A549 (cell line): Measurements from ENCODE around the gene F10. TPM values are rescaled to one million over a fixed set of nuclear protein-coding genes. Genes with fewer than 3 reads are reported as not detected.

Experiments
- ATAC-seq, 2 experiments: fragments of 200-7000 bp in 1 of 2; fragments of >200 bp in 1 of 2; cut with Nextera tagmentation in 1 of 2; cut with Tn5 transposase in 1 of 2; 3 replicates each; pipeline versions ENCODE4 v1.8.0 to v1.9.1; 2018 to 2020; ENCODE audit warnings: mild to moderate bottlenecking in 1 of 2, moderate library complexity in 1 of 2
- CTCF ChIA-PET: fragments of 300-600 bp; sonication (Branson Sonifier 250); formaldehyde crosslinking; extraction: SDS; loops from one replicate; lab custom pipeline; 2021; ENCODE audit warnings: antibody characterized with exemption, inconsistent platforms; lab: Yijun Ruan, JAX
- POLR2A ChIA-PET: fragments of 350-600 bp; formaldehyde crosslinking; extraction: SDS; loops from one replicate; lab custom pipeline; 2021; ENCODE audit warnings: antibody characterized with exemption, inconsistent platforms; lab: Yijun Ruan, JAX
- DNase-seq, 2 experiments: peaks; one replicate each; pipeline versions ENCODE4 v3.0.0 to v3.0.0-alpha.2; 2011 to 2016; ENCODE audit warnings: low read depth in 1 of 2, low spot score in 1 of 2
- FAIRE-seq: peaks from 2 replicates; lab custom pipeline; 2011; peaks lifted over from hg19 to GRCh38; lab: Jason Lieb, UNC
- H3K27ac ChIP-seq, 2 experiments: fragments of >200 bp; sonication (Bioruptor Twin); formaldehyde crosslinking; 3 replicates each; pipeline ENCODE4 v1.5.1; 2016 to 2017
- H3K4me1 ChIP-seq: fragments of >200 bp; sonication (Bioruptor Twin); formaldehyde crosslinking; 3 replicates; pipeline ENCODE4 v1.6.1; 2016
- H3K4me2 ChIP-seq: fragments of >200 bp; sonication (Bioruptor Twin); formaldehyde crosslinking; 3 replicates; pipeline ENCODE4 v1.6.1; 2016
- H3K4me3 ChIP-seq: fragments of >200 bp; sonication (Bioruptor Twin); formaldehyde crosslinking; 3 replicates; pipeline ENCODE4 v1.5.1; 2016
- H3K9me3 ChIP-seq: fragments of >200 bp; sonication (Bioruptor Twin); formaldehyde crosslinking; 3 replicates; pipeline ENCODE4 v1.6.1; 2016
- ATOH8 ChIP-seq: fragments of 250-450 bp; sonication (Bioruptor Pico); IDR thresholded peaks from 2 replicates; pipeline ENCODE4 v1.5.0; 2020; ENCODE audit warnings: low read depth, mild to moderate bottlenecking, moderate library complexity
- BHLHE40 ChIP-seq: IDR thresholded peaks from 2 replicates; pipeline ENCODE4 v1.6.1; 2012; ENCODE audit warnings: low read depth, low read length, inconsistent platforms
- CBX2 ChIP-seq: fragments of 200-600 bp; sonication (generic); IDR thresholded peaks from 2 replicates; pipeline ENCODE4 v1.6.1; 2016; ENCODE audit warnings: low read depth, mild to moderate bottlenecking, borderline replicate concordance
- CEBPB ChIP-seq, 2 experiments: fragments of >200 bp in 1 of 2; sonication (Bioruptor Twin) in 1 of 2; formaldehyde crosslinking in 1 of 2; IDR thresholded peaks; 2 replicates each; pipeline ENCODE4 v1.6.1; 2012 to 2016
- CHD4 ChIP-seq: fragments of 200-600 bp; sonication (generic); IDR thresholded peaks from 2 replicates; pipeline ENCODE4 v1.6.1; 2016; ENCODE audit warnings: antibody characterized with exemption, mild to moderate bottlenecking, borderline replicate concordance
- CTCF ChIP-seq: fragments of >200 bp; sonication (Bioruptor Twin); formaldehyde crosslinking; IDR thresholded peaks from 3 replicates; pipeline ENCODE4 v1.5.1; 2016
- E2F6 ChIP-seq: IDR thresholded peaks from 2 replicates; pipeline ENCODE4 v1.6.1; 2012; ENCODE audit warnings: low read depth, borderline replicate concordance
- EHMT2 ChIP-seq: fragments of 200-600 bp; sonication (generic); IDR thresholded peaks from 2 replicates; pipeline ENCODE4 v1.6.1; 2016; ENCODE audit warnings: antibody characterized with exemption, low read depth, mild to moderate bottlenecking, moderate library complexity
- ELK1 ChIP-seq: fragments of 150-350 bp; IDR thresholded peaks from 2 replicates; pipeline ENCODE4 v1.6.1; 2014; ENCODE audit warnings: low read depth, mild to moderate bottlenecking, low read length
- ESRRA ChIP-seq: fragments of 150-350 bp; IDR thresholded peaks from 2 replicates; pipeline ENCODE4 v1.6.1; 2014; ENCODE audit warnings: mild to moderate bottlenecking, low read length, borderline replicate concordance
- FOSL2 ChIP-seq, 2 experiments: fragments of 450-650 bp in 1 of 2; fragments of >200 bp in 1 of 2; sonication (Bioruptor Twin) in 1 of 2; formaldehyde crosslinking; IDR thresholded peaks; 2 replicates each; pipeline versions ENCODE4 v1.5.0 to v1.6.1; 2016 to 2020; ENCODE audit warnings: mild to moderate bottlenecking in 1 of 2, moderate library complexity in 1 of 2
- HES2 ChIP-seq: fragments of >200 bp; sonication (Bioruptor Twin); formaldehyde crosslinking; IDR thresholded peaks from 2 replicates; pipeline ENCODE4 v1.6.1; 2016
- HOXB13 ChIP-seq: fragments of 250-450 bp; sonication (Bioruptor Pico); IDR thresholded peaks from 2 replicates; pipeline ENCODE4 v1.5.0; 2020; ENCODE audit warnings: low read depth, mild to moderate bottlenecking, moderate library complexity
- JUN ChIP-seq, 2 experiments: fragments of >200 bp; sonication (Bioruptor Twin); formaldehyde crosslinking; IDR thresholded peaks; 2 replicates in 1 of 2; 3 replicates in 1 of 2; pipeline ENCODE4 v1.6.1; 2016 to 2017
- KDM5A ChIP-seq: fragments of 200-600 bp; sonication (generic); IDR thresholded peaks from 2 replicates; pipeline ENCODE4 v1.6.1; 2016; ENCODE audit warnings: antibody characterized with exemption, mild to moderate bottlenecking
- MAX ChIP-seq: IDR thresholded peaks from 2 replicates; pipeline ENCODE4 v1.6.1; 2012
- NFE2L2 ChIP-seq: fragments of 150-350 bp; conservative IDR thresholded peaks from 2 replicates; pipeline ENCODE4 v1.6.1; 2014; ENCODE audit warnings: low read length
- PBX3 ChIP-seq: IDR thresholded peaks from 2 replicates; pipeline ENCODE4 v1.6.1; 2012
- POLR2A ChIP-seq: IDR thresholded peaks from 2 replicates; pipeline ENCODE4 v1.6.1; 2012; ENCODE audit warnings: mild to moderate bottlenecking, low read length
- RFX5 ChIP-seq: fragments of 450-650 bp; IDR thresholded peaks from 2 replicates; pipeline ENCODE4 v1.7.1; 2014; ENCODE audit warnings: antibody characterized with exemption, mild to moderate bottlenecking, moderate library complexity
- SMC3 ChIP-seq: fragments of >200 bp; sonication (Bioruptor Twin); formaldehyde crosslinking; IDR thresholded peaks from 3 replicates; pipeline ENCODE4 v1.6.1; 2018; ENCODE audit warnings: inconsistent platforms
- TFCP2L1 ChIP-seq: fragments of 250-450 bp; sonication (Bioruptor Pico); IDR thresholded peaks from 2 replicates; pipeline ENCODE4 v1.5.0; 2021; ENCODE audit warnings: mild to moderate bottlenecking
- TP53 ChIP-seq: fragments of 250-450 bp; sonication (Bioruptor Pico); IDR thresholded peaks from 2 replicates; pipeline ENCODE4 v1.5.0; 2021; ENCODE audit warnings: mild to moderate bottlenecking, moderate library complexity
- ZFP36 ChIP-seq: fragments of 450-650 bp; IDR thresholded peaks from 2 replicates; pipeline ENCODE4 v1.6.1; 2014; ENCODE audit warnings: borderline replicate concordance; ENCODE audit not compliant: partially characterized antibody
- ZSCAN20 ChIP-seq: fragments of 250-450 bp; sonication (Bioruptor Pico); IDR thresholded peaks from 2 replicates; pipeline ENCODE4 v1.8.0; 2022; ENCODE audit warnings: mild to moderate bottlenecking, moderate library complexity
- WGBS: methylation state at CpG from one replicate; pipeline ENCODE4 v1.1.6; 2017; ENCODE audit errors: missing lambda C conversion rate; 5-methylcytosine and 5-hydroxymethylcytosine counted together
- polyA plus RNA-seq, 4 experiments: library from polyadenylated mRNA; depleted of rRNA in 3 of 4; stranded (reverse); fragments of >200 nt; fragmentation: RNase III in 1 of 4; extraction: RNeasy Plus Mini Kit Qiagen cat#74134 plus additional on column Dnase treatment in 1 of 4; gene quantifications; 2 replicates in 3 of 4; 3 replicates in 1 of 4; pipeline ENCODE4 v1.2.3, GENCODE V29; 2011 to 2017

The F10 gene
- polyA plus RNA-seq, 2 of the 4 experiments (the other 2 are of a cell fraction): 0.32 TPM; not detected in 1

GRCh38 chr13:113141601-113141970 is 19.0 kb downstream of the F10 start:
- Histone ChIP-seq H3K4me3 (no peak overlapping the region), H3K4me1 (no peaks in the 10 kb centered on the region), H3K27ac (no peak overlapping the region), H3K4me2 (no peak overlapping the region), H3K9me3 (no peaks in the 10 kb centered on the region)
- DNase-seq (no peak), FAIRE-seq (no peak), ATAC-seq (no peak)
- 85% methylated on average over 16 of the region's 18 CpGs for WGBS
- ChIA-PET CTCF (interaction anchor here (2.2 kb wide), 1 partner anchor 9 kb away, joined by 6 read pairs; no protein-coding TSS in a partner anchor), POLR2A (no interaction called here)
- no peak for TF ChIP-seq CHD4

GRCh38 chr13:113142876-113143275 is 20.3 kb downstream of the F10 start:
- ChIA-PET POLR2A (interaction anchor here (1.0 kb wide), 1 partner anchor 11 kb away, joined by 3 read pairs; no protein-coding TSS in a partner anchor), CTCF (interaction anchor here (0.6 to 2.2 kb wide), 8 partner anchors 10 to 309 kb away, joined by 3 to 6 read pairs (median 4); no protein-coding TSS in a partner anchor)
- no peaks in the 10 kb centered on the region for H3K4me1 ChIP-seq
- no peak for TF ChIP-seq RFX5
- no peak for TF ChIP-seq CTCF
- TF ChIP-seq NFE2L2: no peak
- no peak for TF ChIP-seq ELK1
- no peak for TF ChIP-seq MAX
- TF ChIP-seq CEBPB (IDR thresholded peaks at IDR 0.05): no peak
- no peak for TF ChIP-seq ZSCAN20
- TF ChIP-seq ESRRA: no peak
- TF ChIP-seq ATOH8 (CRISPR knock-in tag): no peak
- TF ChIP-seq JUN (IDR thresholded peaks at IDR 0.05): no peak
- no peak for TF ChIP-seq TFCP2L1 (CRISPR knock-in tag)
- TF ChIP-seq SMC3: no peak
- no peak for TF ChIP-seq POLR2A
- no peak for TF ChIP-seq CBX2
- TF ChIP-seq ZFP36: no peak
- H3K9me3 ChIP-seq: no peaks in the 10 kb centered on the region
- DNase-seq (no peak), FAIRE-seq (no peak), ATAC-seq (no peak)
- H3K4me2 ChIP-seq: no peak overlapping the region
- 60% methylated on average over 7 of the region's 7 CpGs for WGBS
- H3K27ac ChIP-seq: no peak overlapping the region
- no peak overlapping the region for H3K4me3 ChIP-seq

- H3K27ac ChIP-seq: no peak overlapping the region
- H3K4me2 ChIP-seq: no peak overlapping the region
- FAIRE-seq: no peak
- ChIA-PET CTCF (interaction anchor here (0.6 to 2.2 kb wide), 6 partner anchors 11 to 308 kb away, joined by 3 to 6 read pairs (median 4); no protein-coding TSS in a partner anchor), POLR2A (no interaction called here)
- DNase-seq: no peak
- no peaks in the 10 kb centered on the region for H3K4me1 ChIP-seq
- H3K4me3 ChIP-seq: no peak overlapping the region
- ATAC-seq: no peak
- WGBS: 67% methylated on average over 24 of the region's 39 CpGs
- H3K9me3 ChIP-seq: no peaks in the 10 kb centered on the region
- TF ChIP-seq BHLHE40: no peak
- no peak for TF ChIP-seq TP53 (CRISPR knock-in tag)
- TF ChIP-seq HES2: no peak
- TF ChIP-seq KDM5A: no peak
- no peak for TF ChIP-seq PBX3
- no peak for TF ChIP-seq EHMT2
- no peak for TF ChIP-seq ESRRA
- TF ChIP-seq HOXB13 (CRISPR knock-in tag): no peak
- TF ChIP-seq ATOH8 (CRISPR knock-in tag): no peak
- TF ChIP-seq E2F6: no peak
- no peak for TF ChIP-seq FOSL2 (IDR thresholded peaks at IDR 0.05)
- no peak for TF ChIP-seq FOSL2 (CRISPR knock-in tag; IDR thresholded peaks at IDR 0.05)
These were observed 21.1 kb downstream of the F10 start for GRCh38 chr13:113143466-113144254.
